Endothelial cell of umbilical vein (primary cell): ENCODE results near the gene LRRC14B.
"Not testable (repeated sequence)": the region's sequence is repeated elsewhere in the genome, so short reads cannot be mapped to it uniquely, and the experiment has no call there.

Source experiments
- EZH2 ChIP-seq: IDR thresholded peaks from 2 replicates; pipeline ENCODE4 v1.6.1; 2012; ENCODE audit warnings: borderline replicate concordance, low read depth, mild to moderate bottlenecking, moderate library complexity, low read length, inconsistent platforms; ENCODE audit not compliant: severe bottlenecking
- FOS ChIP-seq: IDR thresholded peaks from 2 replicates; pipeline ENCODE4 v1.6.1; 2011; ENCODE audit warnings: mild to moderate bottlenecking, low read length, moderate library complexity, borderline replicate concordance; ENCODE audit not compliant: insufficient read depth
- POLR2A ChIP-seq: IDR thresholded peaks from 2 replicates; pipeline ENCODE4 v1.6.1; 2012; ENCODE audit warnings: low read depth, mild to moderate bottlenecking, control low read depth, low read length
- TF ChIP-seq, protein P1 (sequence below), 2 donors: IDR thresholded peaks; 1 replicate in 1 of 2; 2 replicates in 1 of 2; pipeline ENCODE4 v1.5.1; 2011; ENCODE audit warnings: low read length in 2 of 2, mild to moderate bottlenecking in 2 of 2, moderate library complexity in 2 of 2, control low read depth in 1 of 2, inconsistent platforms in 1 of 2, low read depth in 1 of 2; ENCODE audit not compliant: insufficient read depth in 1 of 2; ENCODE audit errors: extremely low read depth in 1 of 2

DNA sequence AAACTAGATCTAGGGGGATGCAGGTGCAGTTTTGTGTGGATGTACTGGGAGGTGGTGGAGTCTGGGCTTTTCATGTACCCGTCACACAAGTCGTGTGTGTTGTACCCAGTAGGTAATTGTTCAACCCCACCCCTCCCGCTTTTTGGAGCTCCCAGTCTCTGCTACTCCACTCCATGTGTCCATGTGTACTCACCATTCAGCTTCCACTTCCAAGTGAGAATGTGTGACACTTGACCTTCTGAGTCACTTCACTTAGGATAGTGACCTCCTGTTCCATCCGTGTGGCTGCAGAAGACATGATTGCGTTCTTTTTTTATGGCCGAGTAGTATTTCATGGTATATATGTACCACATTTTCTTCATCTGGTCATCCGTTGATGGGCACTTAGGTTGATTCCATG, 49.3 kb downstream of the LRRC14B start:
- TF ChIP-seq, protein P1, sequence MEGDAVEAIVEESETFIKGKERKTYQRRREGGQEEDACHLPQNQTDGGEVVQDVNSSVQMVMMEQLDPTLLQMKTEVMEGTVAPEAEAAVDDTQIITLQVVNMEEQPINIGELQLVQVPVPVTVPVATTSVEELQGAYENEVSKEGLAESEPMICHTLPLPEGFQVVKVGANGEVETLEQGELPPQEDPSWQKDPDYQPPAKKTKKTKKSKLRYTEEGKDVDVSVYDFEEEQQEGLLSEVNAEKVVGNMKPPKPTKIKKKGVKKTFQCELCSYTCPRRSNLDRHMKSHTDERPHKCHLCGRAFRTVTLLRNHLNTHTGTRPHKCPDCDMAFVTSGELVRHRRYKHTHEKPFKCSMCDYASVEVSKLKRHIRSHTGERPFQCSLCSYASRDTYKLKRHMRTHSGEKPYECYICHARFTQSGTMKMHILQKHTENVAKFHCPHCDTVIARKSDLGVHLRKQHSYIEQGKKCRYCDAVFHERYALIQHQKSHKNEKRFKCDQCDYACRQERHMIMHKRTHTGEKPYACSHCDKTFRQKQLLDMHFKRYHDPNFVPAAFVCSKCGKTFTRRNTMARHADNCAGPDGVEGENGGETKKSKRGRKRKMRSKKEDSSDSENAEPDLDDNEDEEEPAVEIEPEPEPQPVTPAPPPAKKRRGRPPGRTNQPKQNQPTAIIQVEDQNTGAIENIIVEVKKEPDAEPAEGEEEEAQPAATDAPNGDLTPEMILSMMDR (IDR thresholded peaks at IDR 0.05; ENCODE audit: extremely low read depth in 1 of 2, insufficient read depth in 1 of 2, low read depth in 1 of 2, low read length in 2 of 2): not testable (repeated sequence)
- not testable (repeated sequence) for TF ChIP-seq POLR2A, EZH2, FOS
